Adrenal gland (tissue), 12 donors: ENCODE results near the gene SMC1B. TPM values are rescaled to one million over a fixed set of nuclear protein-coding genes. Genes with fewer than 3 reads are reported as not detected.
A peak's percentile ranks its signal among the peaks of the same experiment; 100 is the strongest.
"Not testable (repeated sequence)": the region's sequence is repeated elsewhere in the genome, so short reads cannot be mapped to it uniquely, and the experiment has no call there.

Experiments
- DNase-seq, 7 donors: peaks; one replicate each; pipeline ENCODE4 v3.0.0-alpha.2; 2019 to 2020
- H3K27ac ChIP-seq, 5 donors: fragments of 200-600 bp; sonication (generic) in 4 of 5; 1 replicate in 3 of 5; 2 replicates in 2 of 5; pipeline versions ENCODE4 v1.5.1 to v1.8.0; 2016 to 2020; ENCODE audit warnings: mild to moderate bottlenecking in 1 of 5
- H3K27me3 ChIP-seq: fragments of 200-600 bp; 2 replicates; pipeline ENCODE4 v1.8.0; 2021
- H3K36me3 ChIP-seq, 2 donors: fragments of 200-600 bp; replicated peaks in 1 of 2; 1 replicate in 1 of 2; 2 replicates in 1 of 2; pipeline versions ENCODE4 v1.5.1 to v1.8.0; 2018 to 2022
- H3K4me1 ChIP-seq, 2 donors: fragments of 200-600 bp; replicated peaks in 1 of 2; 1 replicate in 1 of 2; 2 replicates in 1 of 2; pipeline versions ENCODE4 v1.5.1 to v1.8.0; 2018 to 2021
- H3K4me3 ChIP-seq, 4 donors: fragments of 200-600 bp; sonication (generic) in 3 of 4; one replicate each; pipeline ENCODE4 v1.5.1; 2016 to 2018
- H3K9me3 ChIP-seq, 3 donors: fragments of 200-600 bp; sonication (generic) in 1 of 3; replicated peaks in 1 of 3; 1 replicate in 2 of 3; 2 replicates in 1 of 3; pipeline versions ENCODE4 v1.5.1 to v1.8.0; 2016 to 2021
- POLR2A ChIP-seq, 2 donors: fragments of 450-650 bp; IDR thresholded peaks; one replicate each; pipeline ENCODE4 v1.6.1; 2017; ENCODE audit warnings: antibody characterized with exemption in 2 of 2, mild to moderate bottlenecking in 2 of 2, moderate library complexity in 1 of 2
- WGBS, 4 donors: extraction: QIAGEN DNeasy Blood & Tissue Kit in 2 of 4; methylation state at CpG; one replicate each; pipeline versions ENCODE4 v1.1.5 to v1.1.7; 2013 to 2017; 5-methylcytosine and 5-hydroxymethylcytosine counted together
- intact Hi-C, 2 donors: fragments of 100-400 bp; cut with DNase I; formaldehyde crosslinking; loops; one replicate each; pipeline versions ENCODE4 v1.14.1 to v1.15.0; 2022 to 2023
- polyA plus RNA-seq, 3 donors: library from polyadenylated mRNA; stranded (reverse); fragments of 200-250 nt in 2 of 3; fragments of 350-450 nt in 1 of 3; fragmentation: Illumina TruSeq in 1 of 3; extraction: RNeasy Lipid Tissue Mini Kit (QIAGEN cat#74804) in 1 of 3; gene quantifications; one replicate each; pipeline ENCODE4 v1.2.3, GENCODE V29; 2013 to 2014
- total RNA-seq, 9 donors: library from RNA; depleted of rRNA in 4 of 9; stranded (reverse); fragments of >200 nt in 4 of 9; fragments of 120-200 nt in 1 of 9; fragmentation: NEBNext Ultra II Directional in 1 of 9; extraction: Animal tissue kit (Norgen Biotek cat#: 25700) in 1 of 9; gene quantifications; one replicate each; pipeline versions ENCODE4 v1.1.0 to v1.2.4, GENCODE V29; 2013 to 2023
- TF ChIP-seq, protein P1 (sequence below), 6 experiments: fragments of 450-650 bp in 4 of 6; fragments of 200-600 bp in 2 of 6; sonication (generic) in 1 of 6; IDR thresholded peaks; 1 replicate in 5 of 6; 2 replicates in 1 of 6; pipeline versions ENCODE4 v1.5.1 to v1.8.0; 2016 to 2021; ENCODE audit warnings: antibody characterized with exemption in 6 of 6, mild to moderate bottlenecking in 2 of 6, moderate library complexity in 1 of 6
- donor health status: healthy with polysubstance abuse.
- donor health status: Bipolar disorder and iron deficiency.
- donor health status: DM: yes; HTN: yes; CAD: no.
- donor health status: DM: no; HTN: no; CAD: no.
- donor health status: DM: no; HTN: no; CAD: no.
- donor health status: DM: yes; HTN: yes; CAD: no.

SMC1B gene
- total and polyA plus RNA-seq, 12 donors, result 0.06 TPM; not detected in 11

DNA sequence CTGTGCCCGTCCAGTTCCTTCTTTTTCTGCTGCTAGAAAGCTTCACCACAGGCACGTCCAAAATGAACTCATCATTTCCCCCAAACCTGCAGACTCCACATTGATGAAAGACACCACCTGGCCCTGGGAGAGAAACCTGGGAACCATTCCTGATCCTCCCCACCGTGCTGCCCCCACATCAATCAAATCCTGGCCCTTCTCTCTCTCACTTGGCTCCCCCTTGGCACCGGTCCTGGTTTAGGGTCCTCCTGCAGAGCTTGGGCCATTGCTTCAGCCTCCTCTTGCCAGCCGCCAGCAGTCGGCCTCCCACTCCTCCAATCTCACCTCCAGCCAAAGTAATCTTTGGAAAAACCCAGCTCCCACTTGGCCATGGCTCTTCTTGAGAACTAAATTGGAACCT is 38.6 kb upstream of the SMC1B start:
- no peak for TF ChIP-seq POLR2A (IDR thresholded peaks at IDR 0.05)
- TF ChIP-seq, protein P1, sequence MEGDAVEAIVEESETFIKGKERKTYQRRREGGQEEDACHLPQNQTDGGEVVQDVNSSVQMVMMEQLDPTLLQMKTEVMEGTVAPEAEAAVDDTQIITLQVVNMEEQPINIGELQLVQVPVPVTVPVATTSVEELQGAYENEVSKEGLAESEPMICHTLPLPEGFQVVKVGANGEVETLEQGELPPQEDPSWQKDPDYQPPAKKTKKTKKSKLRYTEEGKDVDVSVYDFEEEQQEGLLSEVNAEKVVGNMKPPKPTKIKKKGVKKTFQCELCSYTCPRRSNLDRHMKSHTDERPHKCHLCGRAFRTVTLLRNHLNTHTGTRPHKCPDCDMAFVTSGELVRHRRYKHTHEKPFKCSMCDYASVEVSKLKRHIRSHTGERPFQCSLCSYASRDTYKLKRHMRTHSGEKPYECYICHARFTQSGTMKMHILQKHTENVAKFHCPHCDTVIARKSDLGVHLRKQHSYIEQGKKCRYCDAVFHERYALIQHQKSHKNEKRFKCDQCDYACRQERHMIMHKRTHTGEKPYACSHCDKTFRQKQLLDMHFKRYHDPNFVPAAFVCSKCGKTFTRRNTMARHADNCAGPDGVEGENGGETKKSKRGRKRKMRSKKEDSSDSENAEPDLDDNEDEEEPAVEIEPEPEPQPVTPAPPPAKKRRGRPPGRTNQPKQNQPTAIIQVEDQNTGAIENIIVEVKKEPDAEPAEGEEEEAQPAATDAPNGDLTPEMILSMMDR (IDR thresholded peaks at IDR 0.05), result no peak
- WGBS, 4 donors, result 69 to 79% (median 72%) methylated on average over 6 of the region's 6 CpGs
- Histone ChIP-seq H3K27me3 (no peaks in the 10 kb centered on the region), H3K9me3 (no peaks in the 10 kb centered on the region), H3K27ac (peak overlapping the region in 2 of 5 donors; percentile 13 to 84), H3K4me3 (no peak overlapping the region), H3K36me3 (no peaks in the 10 kb centered on the region), H3K4me1 (no peaks in the 10 kb centered on the region)
- intact Hi-C loops, result no loop called here
- DNase-seq, result no peak

DNA sequence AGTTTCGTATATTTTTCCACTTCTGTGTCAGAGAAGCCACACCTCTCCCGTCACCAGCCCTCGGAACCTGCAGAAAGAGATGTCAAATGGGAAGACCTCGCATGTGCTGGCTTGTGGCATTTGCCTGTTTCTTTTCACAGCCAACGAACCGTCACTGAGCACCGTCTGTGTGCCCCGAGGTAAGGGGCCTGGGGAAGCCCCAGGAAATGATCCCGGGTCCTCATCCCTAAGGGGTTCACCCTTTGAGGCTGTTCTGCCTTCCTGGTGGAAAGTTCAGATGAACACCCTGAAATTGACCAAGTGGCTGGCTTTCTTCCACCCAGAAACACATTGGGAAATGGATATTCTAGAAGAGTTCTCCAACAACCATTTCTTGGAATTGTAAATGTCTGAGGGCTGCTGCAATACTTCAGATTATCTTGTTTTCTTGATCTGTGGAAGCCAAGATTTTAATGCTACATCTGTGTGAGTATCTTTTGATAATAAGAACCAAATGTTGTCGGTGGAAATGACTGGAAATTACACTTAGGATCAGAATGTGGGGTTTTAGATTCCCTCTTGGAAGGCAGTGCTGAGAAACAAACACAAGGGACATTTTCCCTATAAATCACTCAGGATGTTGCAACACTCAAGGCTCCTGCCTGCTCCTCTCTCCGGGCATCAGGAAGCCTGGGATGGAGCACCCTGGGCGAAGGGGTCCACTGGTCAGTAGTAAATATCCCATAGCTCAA is 37.7 kb upstream of the SMC1B start:
- intact Hi-C loops, result no loop called here
- DNase-seq, result peak in 2 of 7 donors; percentile 18 to 26
- Histone ChIP-seq H3K4me1 (no peaks in the 10 kb centered on the region), H3K27ac (peak overlapping the region in 3 of 5 donors; percentile 13 to 84 (median 64)), H3K9me3 (no peaks in the 10 kb centered on the region), H3K27me3 (no peaks in the 10 kb centered on the region), H3K4me3 (no peak overlapping the region), H3K36me3 (no peaks in the 10 kb centered on the region)
- TF ChIP-seq POLR2A (IDR thresholded peaks at IDR 0.05), result no peak
- TF ChIP-seq, protein P1 (IDR thresholded peaks at IDR 0.05), result no peak
- 58 to 65% (median 62%) methylated on average over 9 to 12 of the region's 12 CpGs for WGBS, 4 donors

DNA sequence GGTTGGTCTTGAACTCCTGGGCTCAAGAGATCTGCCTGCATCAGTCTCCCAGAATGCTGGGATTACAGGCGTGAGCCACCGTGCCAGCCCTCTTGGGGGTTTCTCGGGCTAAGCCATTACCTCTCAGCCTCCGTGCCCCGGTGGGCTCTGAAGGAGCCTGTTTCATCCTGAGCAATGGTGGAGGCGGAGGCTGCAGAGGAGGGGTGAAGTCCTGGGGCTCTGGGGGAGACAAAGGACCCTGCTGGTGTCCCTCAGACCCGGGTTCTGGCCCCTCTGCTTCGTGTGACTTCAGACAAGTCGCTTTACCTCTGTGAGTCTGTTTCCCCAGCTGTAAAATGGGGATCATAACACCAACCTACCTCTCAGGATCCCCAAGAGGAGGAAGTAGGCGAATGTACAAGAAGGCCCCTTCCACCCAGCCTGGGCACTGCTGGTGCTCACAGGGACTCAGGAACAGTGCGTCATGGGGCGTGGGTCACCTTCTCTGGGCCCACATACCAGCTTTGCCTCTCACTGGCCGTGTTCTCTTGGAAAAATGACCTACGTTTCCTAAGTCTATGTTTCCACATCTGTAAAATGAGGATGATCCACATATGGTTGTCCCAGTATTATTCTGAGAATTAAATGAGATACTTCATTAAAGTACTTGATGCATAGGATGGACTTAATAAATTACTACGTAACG is 36.8 kb upstream of the SMC1B start:
- H3K27ac ChIP-seq, result peak overlapping the region in 2 of 5 donors; percentile 64 to 84
- TF ChIP-seq POLR2A (IDR thresholded peaks at IDR 0.05), result no peak
- TF ChIP-seq, protein P1 (IDR thresholded peaks at IDR 0.05), result no peak
- no peaks in the 10 kb centered on the region for H3K27me3 ChIP-seq
- no peaks in the 10 kb centered on the region for H3K9me3 ChIP-seq
- intact Hi-C loops, result no loop called here
- DNase-seq, result no peak
- H3K4me3 ChIP-seq, result no peak overlapping the region
- H3K4me1 ChIP-seq, result no peaks in the 10 kb centered on the region
- WGBS, 4 donors, result 81 to 87% (median 84%) methylated on average over 10 to 16 of the region's 16 CpGs
- no peaks in the 10 kb centered on the region for H3K36me3 ChIP-seq

DNA sequence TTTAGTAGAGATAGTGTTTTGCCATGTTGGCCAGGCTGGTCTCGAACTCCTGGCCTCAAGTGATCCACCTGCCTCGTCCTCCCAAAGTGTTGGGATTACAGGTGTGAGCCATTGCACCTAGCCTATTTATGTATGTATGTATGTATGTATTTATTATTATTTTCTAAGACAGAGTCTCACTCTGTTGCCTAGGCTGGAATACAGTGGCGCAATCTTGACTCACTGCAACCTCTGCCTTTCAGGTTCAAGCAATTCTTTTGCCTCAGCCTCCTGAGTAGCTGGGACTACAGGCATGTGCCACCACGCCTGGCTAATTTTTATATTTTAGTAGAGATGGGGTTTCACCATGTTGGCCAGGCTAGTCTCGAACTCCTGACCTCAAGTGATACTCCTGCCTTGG is 36.0 kb upstream of the SMC1B start:
- H3K27me3 ChIP-seq, H3K4me1 ChIP-seq, H3K36me3 ChIP-seq, H3K4me3 ChIP-seq, H3K9me3 ChIP-seq, DNase-seq: not testable (repeated sequence)
- intact Hi-C loops, result loop anchor here in 1 of 2 donors (5.0 kb wide), 1 partner anchor 103 kb away; no protein-coding TSS in a partner anchor
- 85 to 95% (median 91%) methylated on average over 5 of the region's 5 CpGs for WGBS, 4 donors
- peak overlapping the region in 1 of 5 donors; percentile 84 for H3K27ac ChIP-seq
